HEK293 (cell line): ENCODE data around the gene HGFAC.

ENCODE experiments used
- CTCF ChIA-PET: fragments of 350-600 bp; formaldehyde crosslinking; extraction: SDS; loops from one replicate; lab custom pipeline; 2021; ENCODE audit warnings: antibody characterized with exemption; lab: Yijun Ruan, JAX
- POLR2A ChIA-PET: fragments of 300-600 bp; formaldehyde crosslinking; extraction: SDS; loops from one replicate; lab custom pipeline; 2020; ENCODE audit warnings: antibody characterized with exemption, inconsistent platforms; lab: Yijun Ruan, JAX
- H3K27ac ChIP-seq: fragments of 200-500 bp; sonication (Bioruptor generic); 2 replicates; pipeline ENCODE4 v1.5.1; 2014; ENCODE audit warnings: low read depth, low read length, control low read depth, inconsistent platforms; ENCODE audit errors: extremely low read depth
- H3K36me3 ChIP-seq, 2 experiments: fragments of 200-500 bp in 1 of 2; sonication (Bioruptor generic) in 1 of 2; 1 replicate in 1 of 2; 2 replicates in 1 of 2; pipeline ENCODE4 v1.5.1; 2014 to 2017; ENCODE audit warnings: inconsistent platforms in 2 of 2, low read length in 2 of 2; ENCODE audit not compliant: control insufficient read depth in 2 of 2, insufficient read depth in 1 of 2
- H3K4me1 ChIP-seq: fragments of 200-500 bp; sonication (Bioruptor generic); 2 replicates; pipeline ENCODE4 v1.5.1; 2014; ENCODE audit warnings: mild to moderate bottlenecking, low read length, inconsistent platforms; ENCODE audit not compliant: control insufficient read depth, insufficient read depth
- H3K4me3 ChIP-seq: 2 replicates; pipeline ENCODE4 v1.5.1; 2011; ENCODE audit warnings: low read depth, mild to moderate bottlenecking, control low read depth, low read length, moderate library complexity
- H3K9me3 ChIP-seq: fragments of 200-500 bp; sonication (Bioruptor generic); 2 replicates; pipeline ENCODE4 v1.5.1; 2014; ENCODE audit warnings: low read depth, low read length, inconsistent platforms; ENCODE audit not compliant: control insufficient read depth, insufficient read depth
- BCL11B ChIP-seq: fragments of 450-650 bp; formaldehyde crosslinking; IDR thresholded peaks from 2 replicates; pipeline ENCODE4 v1.5.1; 2016; ENCODE audit warnings: low read depth, missing biosample characterization, missing genetic modification characterization
- ELK4 ChIP-seq: IDR thresholded peaks from 2 replicates; pipeline ENCODE4 v1.6.1; 2011; ENCODE audit warnings: mild to moderate bottlenecking, low read depth, low read length, borderline replicate concordance
- FEZF1 ChIP-seq: fragments of 450-650 bp; formaldehyde crosslinking; IDR thresholded peaks from 2 replicates; pipeline ENCODE4 v1.5.1; 2016; ENCODE audit warnings: missing biosample characterization, missing genetic modification characterization
- GLIS1 ChIP-seq: fragments of 450-650 bp; formaldehyde crosslinking; IDR thresholded peaks from 2 replicates; pipeline ENCODE4 v1.5.1; 2016; ENCODE audit warnings: missing biosample characterization, missing genetic modification characterization
- HOXD13 ChIP-seq: sonication (generic); formaldehyde crosslinking; IDR thresholded peaks from 2 replicates; pipeline ENCODE4 v1.8.0; 2022; ENCODE audit warnings: missing genetic modification reagents, borderline replicate concordance
- KLF1 ChIP-seq: fragments of 450-650 bp; formaldehyde crosslinking; IDR thresholded peaks from 2 replicates; pipeline ENCODE4 v1.5.1; 2016; ENCODE audit warnings: missing biosample characterization, missing genetic modification characterization
- KLF10 ChIP-seq: fragments of 450-650 bp; IDR thresholded peaks from 2 replicates; pipeline ENCODE4 v1.5.1; 2018; ENCODE audit warnings: missing biosample characterization, mild to moderate bottlenecking, missing genetic modification characterization
- KLF17 ChIP-seq: fragments of 450-650 bp; formaldehyde crosslinking; IDR thresholded peaks from 2 replicates; pipeline ENCODE4 v1.5.1; 2016; ENCODE audit warnings: missing biosample characterization, missing genetic modification characterization
- KLF8 ChIP-seq: fragments of 450-650 bp; formaldehyde crosslinking; IDR thresholded peaks from 2 replicates; pipeline ENCODE4 v1.5.1; 2016; ENCODE audit warnings: missing biosample characterization, missing genetic modification characterization
- MEIS1 ChIP-seq: sonication (generic); formaldehyde crosslinking; IDR thresholded peaks from 2 replicates; pipeline ENCODE4 v1.8.1; 2022; ENCODE audit warnings: missing genetic modification reagents, mild to moderate bottlenecking, borderline replicate concordance
- MZF1 ChIP-seq: fragments of 450-650 bp; formaldehyde crosslinking; IDR thresholded peaks from 2 replicates; pipeline ENCODE4 v1.5.1; 2017; ENCODE audit warnings: missing biosample characterization, missing genetic modification characterization, borderline replicate concordance
- PATZ1 ChIP-seq: fragments of 450-650 bp; formaldehyde crosslinking; IDR thresholded peaks from 2 replicates; pipeline ENCODE4 v1.5.1; 2016; ENCODE audit warnings: missing biosample characterization, missing genetic modification characterization
- PRDM4 ChIP-seq: fragments of 450-650 bp; formaldehyde crosslinking; IDR thresholded peaks from 2 replicates; pipeline ENCODE4 v1.5.1; 2017; ENCODE audit warnings: missing biosample characterization, missing genetic modification characterization
- RBAK ChIP-seq: fragments of 450-650 bp; formaldehyde crosslinking; IDR thresholded peaks from 2 replicates; pipeline ENCODE4 v1.5.1; 2016; ENCODE audit warnings: missing biosample characterization, missing genetic modification characterization
- REPIN1 ChIP-seq: fragments of 450-650 bp; formaldehyde crosslinking; IDR thresholded peaks from 2 replicates; pipeline ENCODE4 v1.5.1; 2017; ENCODE audit warnings: missing biosample characterization, missing genetic modification characterization, low read depth
- SETDB1 ChIP-seq: IDR thresholded peaks from one replicate; pipeline ENCODE4 v1.6.1; 2017; ENCODE audit warnings: mild to moderate bottlenecking, low read length, moderate library complexity, mixed read lengths; ENCODE audit not compliant: insufficient read length
- SP7 ChIP-seq: fragments of 450-650 bp; formaldehyde crosslinking; IDR thresholded peaks from 2 replicates; pipeline ENCODE4 v1.5.1; 2016; ENCODE audit warnings: missing biosample characterization, missing genetic modification characterization
- ZFHX2 ChIP-seq: fragments of 450-650 bp; formaldehyde crosslinking; conservative IDR thresholded peaks from 2 replicates; pipeline ENCODE4 v1.5.1; 2016; ENCODE audit warnings: missing biosample characterization, missing genetic modification characterization
- ZNF133 ChIP-seq: fragments of 450-650 bp; formaldehyde crosslinking; IDR thresholded peaks from 2 replicates; pipeline ENCODE4 v1.5.1; 2016; ENCODE audit warnings: missing biosample characterization, missing genetic modification characterization
- ZNF16 ChIP-seq: fragments of 450-650 bp; formaldehyde crosslinking; IDR thresholded peaks from 2 replicates; pipeline ENCODE4 v1.5.1; 2016; ENCODE audit warnings: low read depth, missing biosample characterization, missing genetic modification characterization
- ZNF513 ChIP-seq: fragments of 450-650 bp; IDR thresholded peaks from 2 replicates; pipeline ENCODE4 v1.5.1; 2018; ENCODE audit warnings: missing biosample characterization, missing genetic modification characterization

HGFAC gene

GRCh38 chr4:3403348-3403906, 38.3 kb upstream of the HGFAC start:
- Histone ChIP-seq H3K4me1 (no peaks in the 10 kb centered on the region), H3K4me3 (no peak overlapping the region), H3K27ac (no peak overlapping the region), H3K36me3 (no peaks in the 10 kb centered on the region), H3K9me3 (no peaks in the 10 kb centered on the region)
- no peak for TF ChIP-seq BCL11B (tag by site-specific recombination)
- no peak for TF ChIP-seq ZFHX2 (tag by site-specific recombination)
- no peak for TF ChIP-seq KLF17 (tag by site-specific recombination)
- CTCF ChIA-PET, result no interaction called here
- POLR2A ChIA-PET, result no interaction called here

GRCh38 chr4:3404546-3404945, 37.2 kb upstream of the HGFAC start:
- CTCF ChIA-PET, result no interaction called here
- POLR2A ChIA-PET, result no interaction called here
- Histone ChIP-seq H3K36me3 (no peaks in the 10 kb centered on the region), H3K9me3 (no peaks in the 10 kb centered on the region), H3K4me3 (no peak overlapping the region), H3K4me1 (no peaks in the 10 kb centered on the region), H3K27ac (no peak overlapping the region)
- TF ChIP-seq KLF8 (tag by site-specific recombination) (no peak), SETDB1 (peak; percentile 65), PATZ1 (tag by site-specific recombination) (no peak), MZF1 (tag by site-specific recombination) (no peak)

GRCh38 chr4:3405176-3405575, 36.6 kb upstream of the HGFAC start:
- TF ChIP-seq FEZF1 (tag by site-specific recombination) (no peak), ZNF133 (tag by site-specific recombination) (no peak)
- Histone ChIP-seq H3K4me1 (no peaks in the 10 kb centered on the region), H3K27ac (no peak overlapping the region), H3K4me3 (no peak overlapping the region), H3K36me3 (no peaks in the 10 kb centered on the region), H3K9me3 (no peaks in the 10 kb centered on the region)
- ChIA-PET POLR2A (no interaction called here), CTCF (no interaction called here)

GRCh38 chr4:3406021-3406420, 35.7 kb upstream of the HGFAC start:
- CTCF ChIA-PET, result no interaction called here
- no peak overlapping the region for H3K27ac ChIP-seq
- TF ChIP-seq KLF10 (tag by site-specific recombination), result no peak
- TF ChIP-seq MEIS1 (CRISPR knock-in tag), result no peak
- no peak for TF ChIP-seq GLIS1 (tag by site-specific recombination)
- no peak for TF ChIP-seq HOXD13 (CRISPR knock-in tag)
- no peak for TF ChIP-seq SP7
- TF ChIP-seq PRDM4 (tag by site-specific recombination), result no peak
- no peak for TF ChIP-seq ZNF16 (tag by site-specific recombination)
- no peak for TF ChIP-seq RBAK (tag by site-specific recombination)
- no peak for TF ChIP-seq ELK4
- no peak for TF ChIP-seq ZNF513 (tag by site-specific recombination)
- no peak for TF ChIP-seq REPIN1
- TF ChIP-seq KLF1 (tag by site-specific recombination), result no peak

More at GRCh38 chr4:3406021-3406420, 35.7 kb upstream of the HGFAC start:
- no peak overlapping the region for H3K4me3 ChIP-seq
- POLR2A ChIA-PET, result no interaction called here
- no peaks in the 10 kb centered on the region for H3K36me3 ChIP-seq
- no peaks in the 10 kb centered on the region for H3K4me1 ChIP-seq
- no peaks in the 10 kb centered on the region for H3K9me3 ChIP-seq
